Measurements from ENCODE around the gene DNM3. TPM values are rescaled to one million over a fixed set of nuclear protein-coding genes. Genes with fewer than 3 reads are reported as not detected.
A peak's percentile ranks its signal among the peaks of the same experiment; 100 is the strongest.

DNM3 gene
- total RNA-seq, 1 experiment from 2014 or later, result 2.7 TPM

DNA sequence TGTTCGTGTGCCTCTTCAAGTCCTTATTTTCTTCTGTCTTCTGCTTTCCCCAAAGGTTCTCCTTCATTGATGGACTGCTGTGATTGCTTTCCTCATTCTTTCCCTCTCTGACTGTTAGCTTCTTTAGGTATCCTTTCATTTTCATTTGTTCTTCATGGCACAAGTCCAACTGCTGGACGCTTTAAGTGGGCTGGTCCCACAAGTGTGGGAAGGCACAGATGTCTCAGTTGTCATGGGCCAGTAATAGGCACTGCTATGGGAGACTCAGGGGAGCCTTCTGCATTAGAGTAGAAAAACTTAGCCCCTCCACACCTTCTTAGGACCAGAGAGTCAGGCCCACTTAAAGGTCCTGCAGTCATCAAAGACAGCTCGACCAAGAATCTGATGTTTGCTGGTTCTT, 456.8 kb downstream of the DNM3 start:
- TF ChIP-seq, protein P1, sequence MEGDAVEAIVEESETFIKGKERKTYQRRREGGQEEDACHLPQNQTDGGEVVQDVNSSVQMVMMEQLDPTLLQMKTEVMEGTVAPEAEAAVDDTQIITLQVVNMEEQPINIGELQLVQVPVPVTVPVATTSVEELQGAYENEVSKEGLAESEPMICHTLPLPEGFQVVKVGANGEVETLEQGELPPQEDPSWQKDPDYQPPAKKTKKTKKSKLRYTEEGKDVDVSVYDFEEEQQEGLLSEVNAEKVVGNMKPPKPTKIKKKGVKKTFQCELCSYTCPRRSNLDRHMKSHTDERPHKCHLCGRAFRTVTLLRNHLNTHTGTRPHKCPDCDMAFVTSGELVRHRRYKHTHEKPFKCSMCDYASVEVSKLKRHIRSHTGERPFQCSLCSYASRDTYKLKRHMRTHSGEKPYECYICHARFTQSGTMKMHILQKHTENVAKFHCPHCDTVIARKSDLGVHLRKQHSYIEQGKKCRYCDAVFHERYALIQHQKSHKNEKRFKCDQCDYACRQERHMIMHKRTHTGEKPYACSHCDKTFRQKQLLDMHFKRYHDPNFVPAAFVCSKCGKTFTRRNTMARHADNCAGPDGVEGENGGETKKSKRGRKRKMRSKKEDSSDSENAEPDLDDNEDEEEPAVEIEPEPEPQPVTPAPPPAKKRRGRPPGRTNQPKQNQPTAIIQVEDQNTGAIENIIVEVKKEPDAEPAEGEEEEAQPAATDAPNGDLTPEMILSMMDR (conservative IDR thresholded peaks at IDR 0.05), result no peak
- no peak overlapping the region for H3K4me3 Mint-ChIP-seq
- H3K79me2 ChIP-seq (ENCODE audit: insufficient read depth, low read length), result no peaks in the 10 kb centered on the region
- WGBS (ENCODE audit: extremely low coverage, insufficient read length, low lambda C conversion rate), result no CpG with 5 or more reads among the region's 3 CpGs
- no peak overlapping the region for H3K4me2 ChIP-seq (ENCODE audit: insufficient read depth, insufficient read length, low read length)
- 0 out of 2 replicates have a peak, but pooled peaks cover 1% of the 10 kb centered on the region for H3K27me3 Mint-ChIP-seq (ENCODE audit: low read depth)
- H3K36me3 Mint-ChIP-seq (ENCODE audit: insufficient read depth in 1 of 3, low read depth in 3 of 3), result peaks cover 5 to 22% (median 18%) of the 10 kb centered on the region in 3 experiments; a peak in 6 of 7 replicates
- no peak overlapping the region for H2BK120ac ChIP-seq (ENCODE audit: low read depth, low read length, poor library complexity, severe bottlenecking)
- no peak overlapping the region for H4K91ac ChIP-seq (ENCODE audit: insufficient read length, low read depth, low read length)
- no peak overlapping the region for H2BK20ac ChIP-seq (ENCODE audit: low read depth, low read length, poor library complexity, severe bottlenecking)
- H3K4ac ChIP-seq (ENCODE audit: low read depth, low read length), result no peak overlapping the region
- H3K27ac Mint-ChIP-seq, result peak overlapping the region in 1 of 3 experiments; percentile 25; a peak in 1 of 7 replicates
- no peaks in the 10 kb centered on the region for H3K27me3 ChIP-seq (ENCODE audit: insufficient read depth, low read length)
- H3K9ac ChIP-seq (ENCODE audit: extremely low read depth, insufficient read length, low read length), result no peak overlapping the region
- H3K14ac ChIP-seq (ENCODE audit: insufficient read depth, low read length), result no peak overlapping the region
- H3K9me3 ChIP-seq (ENCODE audit: control insufficient read depth, low read depth, low read length), result no peaks in the 10 kb centered on the region
- H4K5ac ChIP-seq (ENCODE audit: insufficient read length, low read depth, low read length), result no peak overlapping the region
- H2AK5ac ChIP-seq (ENCODE audit: insufficient read length, low read length), result no peak overlapping the region
- no peaks in the 10 kb centered on the region for H3K4me1 ChIP-seq (ENCODE audit: insufficient read depth, low read length)
- H3K18ac ChIP-seq (ENCODE audit: insufficient read length, low read depth, low read length), result no peak overlapping the region
- H3K23ac ChIP-seq (ENCODE audit: insufficient read length, low read depth, low read length), result no peak overlapping the region
- no peak overlapping the region for H3T11ph ChIP-seq (ENCODE audit: low read length)
- no peak overlapping the region for H2BK5ac ChIP-seq (ENCODE audit: insufficient read length, low read length)
- no peak overlapping the region for H3K27ac ChIP-seq (ENCODE audit: insufficient read length, low read depth, low read length)
- H4K20me1 ChIP-seq (ENCODE audit: control insufficient read depth, insufficient read depth, insufficient read length), result no peaks in the 10 kb centered on the region
- no peak overlapping the region for H4K8ac ChIP-seq (replicated peaks; ENCODE audit: insufficient read length, low read depth, low read length)
- H2BK12ac ChIP-seq (ENCODE audit: insufficient read length, low read depth, low read length), result no peak overlapping the region
- no peaks in the 10 kb centered on the region for H3K79me1 ChIP-seq (ENCODE audit: insufficient read depth, low read depth, low read length, poor library complexity, severe bottlenecking)
- no peak overlapping the region for H3K56ac ChIP-seq (ENCODE audit: insufficient read length, low read depth, low read length)
- no peak overlapping the region for H2AFZ ChIP-seq (ENCODE audit: low read length)
- no peak overlapping the region for H2BK15ac ChIP-seq (ENCODE audit: low read depth, low read length)
- no peaks in the 10 kb centered on the region for H3K23me2 ChIP-seq (ENCODE audit: insufficient read length, low read depth, low read length, poor library complexity, severe bottlenecking)
- peaks cover 20 to 23% of the 10 kb centered on the region in 2 experiments for H3K9me3 Mint-ChIP-seq
- DNase-seq, result no peak
- H3K4me1 Mint-ChIP-seq, result no peaks in the 10 kb centered on the region
